Measurements from ENCODE around the gene UVRAG.

DNA sequence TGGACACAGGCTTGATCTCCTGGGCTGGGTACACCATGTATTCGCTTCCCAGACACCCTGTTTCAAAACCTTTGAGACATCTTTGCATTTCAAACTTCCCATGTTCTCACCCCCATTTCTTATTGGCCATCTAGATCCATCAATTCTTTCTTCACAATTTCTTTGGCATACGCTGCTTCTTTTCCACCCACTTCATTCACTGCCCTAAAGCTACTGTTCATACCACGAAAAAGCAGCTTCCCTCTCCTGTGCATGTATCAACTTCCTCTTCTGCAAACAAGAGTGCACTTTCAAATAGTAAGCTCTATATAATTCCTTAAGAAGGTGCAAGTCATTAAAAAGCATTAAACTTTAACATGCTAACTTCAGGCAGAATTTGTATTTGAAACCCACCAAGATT is 21.4 kb downstream of the UVRAG start:
- no peak for TF ChIP-seq MXI1 (IDR thresholded peaks at IDR 0.05; ENCODE audit: borderline replicate concordance, low read depth, low read length)
- TF ChIP-seq KMT2A (CRISPR knock-in tag; IDR thresholded peaks at IDR 0.05), result no peak
- TF ChIP-seq, protein P1, sequence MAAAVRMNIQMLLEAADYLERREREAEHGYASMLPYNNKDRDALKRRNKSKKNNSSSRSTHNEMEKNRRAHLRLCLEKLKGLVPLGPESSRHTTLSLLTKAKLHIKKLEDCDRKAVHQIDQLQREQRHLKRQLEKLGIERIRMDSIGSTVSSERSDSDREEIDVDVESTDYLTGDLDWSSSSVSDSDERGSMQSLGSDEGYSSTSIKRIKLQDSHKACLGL (CRISPR knock-in tag; IDR thresholded peaks at IDR 0.05), result no peak
- TF ChIP-seq NR3C1 (CRISPR knock-in tag; IDR thresholded peaks at IDR 0.05), result no peak
- TF ChIP-seq MAFK (conservative IDR thresholded peaks at IDR 0.05 in 1 of 2, IDR thresholded peaks at IDR 0.05 in 1 of 2; ENCODE audit: low read length in 2 of 2), result no peak
- no peak for TF ChIP-seq ZNF33B (CRISPR knock-in tag; IDR thresholded peaks at IDR 0.05)
- TF ChIP-seq, protein P2, sequence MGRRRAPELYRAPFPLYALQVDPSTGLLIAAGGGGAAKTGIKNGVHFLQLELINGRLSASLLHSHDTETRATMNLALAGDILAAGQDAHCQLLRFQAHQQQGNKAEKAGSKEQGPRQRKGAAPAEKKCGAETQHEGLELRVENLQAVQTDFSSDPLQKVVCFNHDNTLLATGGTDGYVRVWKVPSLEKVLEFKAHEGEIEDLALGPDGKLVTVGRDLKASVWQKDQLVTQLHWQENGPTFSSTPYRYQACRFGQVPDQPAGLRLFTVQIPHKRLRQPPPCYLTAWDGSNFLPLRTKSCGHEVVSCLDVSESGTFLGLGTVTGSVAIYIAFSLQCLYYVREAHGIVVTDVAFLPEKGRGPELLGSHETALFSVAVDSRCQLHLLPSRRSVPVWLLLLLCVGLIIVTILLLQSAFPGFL (CRISPR knock-in tag; IDR thresholded peaks at IDR 0.05), result no peak
- TF ChIP-seq, protein P3, sequence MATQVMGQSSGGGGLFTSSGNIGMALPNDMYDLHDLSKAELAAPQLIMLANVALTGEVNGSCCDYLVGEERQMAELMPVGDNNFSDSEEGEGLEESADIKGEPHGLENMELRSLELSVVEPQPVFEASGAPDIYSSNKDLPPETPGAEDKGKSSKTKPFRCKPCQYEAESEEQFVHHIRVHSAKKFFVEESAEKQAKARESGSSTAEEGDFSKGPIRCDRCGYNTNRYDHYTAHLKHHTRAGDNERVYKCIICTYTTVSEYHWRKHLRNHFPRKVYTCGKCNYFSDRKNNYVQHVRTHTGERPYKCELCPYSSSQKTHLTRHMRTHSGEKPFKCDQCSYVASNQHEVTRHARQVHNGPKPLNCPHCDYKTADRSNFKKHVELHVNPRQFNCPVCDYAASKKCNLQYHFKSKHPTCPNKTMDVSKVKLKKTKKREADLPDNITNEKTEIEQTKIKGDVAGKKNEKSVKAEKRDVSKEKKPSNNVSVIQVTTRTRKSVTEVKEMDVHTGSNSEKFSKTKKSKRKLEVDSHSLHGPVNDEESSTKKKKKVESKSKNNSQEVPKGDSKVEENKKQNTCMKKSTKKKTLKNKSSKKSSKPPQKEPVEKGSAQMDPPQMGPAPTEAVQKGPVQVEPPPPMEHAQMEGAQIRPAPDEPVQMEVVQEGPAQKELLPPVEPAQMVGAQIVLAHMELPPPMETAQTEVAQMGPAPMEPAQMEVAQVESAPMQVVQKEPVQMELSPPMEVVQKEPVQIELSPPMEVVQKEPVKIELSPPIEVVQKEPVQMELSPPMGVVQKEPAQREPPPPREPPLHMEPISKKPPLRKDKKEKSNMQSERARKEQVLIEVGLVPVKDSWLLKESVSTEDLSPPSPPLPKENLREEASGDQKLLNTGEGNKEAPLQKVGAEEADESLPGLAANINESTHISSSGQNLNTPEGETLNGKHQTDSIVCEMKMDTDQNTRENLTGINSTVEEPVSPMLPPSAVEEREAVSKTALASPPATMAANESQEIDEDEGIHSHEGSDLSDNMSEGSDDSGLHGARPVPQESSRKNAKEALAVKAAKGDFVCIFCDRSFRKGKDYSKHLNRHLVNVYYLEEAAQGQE (IDR thresholded peaks at IDR 0.05; ENCODE audit: borderline replicate concordance in 1 of 2, low read depth in 1 of 2, low read length in 2 of 2), result no peak
- TF ChIP-seq GABPB1 (CRISPR knock-in tag; IDR thresholded peaks at IDR 0.05), result no peak

Data from HepG2 (cell line).